ENCODE data around the gene SAMM50. TPM values are rescaled to one million over a fixed set of nuclear protein-coding genes. Genes with fewer than 3 reads are reported as not detected.

Gene SAMM50
- total RNA-seq, 3 donors from 2014 or later: 37.7 to 52.0 (median 48.0) TPM

DNA sequence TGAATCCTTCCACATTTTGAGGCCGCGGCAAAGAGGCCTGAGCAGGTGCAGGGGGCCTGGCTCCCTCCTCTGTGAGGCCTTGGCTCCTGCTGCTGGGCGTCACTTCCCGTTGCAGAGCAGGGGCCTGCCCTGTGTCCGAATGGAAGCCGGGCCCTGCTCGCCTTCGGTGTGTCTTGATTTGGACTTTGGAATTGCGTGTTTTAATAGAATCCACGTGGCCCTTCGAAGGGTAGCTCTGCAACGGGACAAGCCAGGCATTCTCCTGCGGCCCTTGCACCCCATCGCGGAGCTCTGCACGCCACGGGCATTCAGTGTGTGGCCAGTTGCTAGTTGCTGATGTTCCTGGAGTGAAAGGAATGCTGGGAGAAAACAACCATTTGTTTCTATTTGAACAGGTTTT is 25.8 kb downstream of the SAMM50 start:
- Histone ChIP-seq H3K4me3 (no peak overlapping the region), H3K4me1 (ENCODE audit: low read depth) (no peaks in the 10 kb centered on the region), H3K9me3 (no peaks in the 10 kb centered on the region), H3K36me3 (ENCODE audit: low read depth) (peaks cover 14% of the 10 kb centered on the region)
- intact Hi-C loops (cut with DNase I, micrococcal nuclease): no loop called here
- ATAC-seq: no peak
- no peak for DNase-seq
- TF ChIP-seq, protein P1, sequence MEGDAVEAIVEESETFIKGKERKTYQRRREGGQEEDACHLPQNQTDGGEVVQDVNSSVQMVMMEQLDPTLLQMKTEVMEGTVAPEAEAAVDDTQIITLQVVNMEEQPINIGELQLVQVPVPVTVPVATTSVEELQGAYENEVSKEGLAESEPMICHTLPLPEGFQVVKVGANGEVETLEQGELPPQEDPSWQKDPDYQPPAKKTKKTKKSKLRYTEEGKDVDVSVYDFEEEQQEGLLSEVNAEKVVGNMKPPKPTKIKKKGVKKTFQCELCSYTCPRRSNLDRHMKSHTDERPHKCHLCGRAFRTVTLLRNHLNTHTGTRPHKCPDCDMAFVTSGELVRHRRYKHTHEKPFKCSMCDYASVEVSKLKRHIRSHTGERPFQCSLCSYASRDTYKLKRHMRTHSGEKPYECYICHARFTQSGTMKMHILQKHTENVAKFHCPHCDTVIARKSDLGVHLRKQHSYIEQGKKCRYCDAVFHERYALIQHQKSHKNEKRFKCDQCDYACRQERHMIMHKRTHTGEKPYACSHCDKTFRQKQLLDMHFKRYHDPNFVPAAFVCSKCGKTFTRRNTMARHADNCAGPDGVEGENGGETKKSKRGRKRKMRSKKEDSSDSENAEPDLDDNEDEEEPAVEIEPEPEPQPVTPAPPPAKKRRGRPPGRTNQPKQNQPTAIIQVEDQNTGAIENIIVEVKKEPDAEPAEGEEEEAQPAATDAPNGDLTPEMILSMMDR (IDR thresholded peaks at IDR 0.05): no peak

- DNase-seq: no peak
- H3K4me1 ChIP-seq (ENCODE audit: low read depth): no peaks in the 10 kb centered on the region
- H3K4me3 ChIP-seq: no peak overlapping the region
- H3K9me3 ChIP-seq: no peaks in the 10 kb centered on the region
- TF ChIP-seq, protein P1 (IDR thresholded peaks at IDR 0.05): no peak
- peaks cover 11% of the 10 kb centered on the region for H3K36me3 ChIP-seq (ENCODE audit: low read depth)
- intact Hi-C loops (cut with DNase I, micrococcal nuclease): no loop called here
- ATAC-seq: no peak
Measured at GRCh38 chr22:43983808-43984207, 28.6 kb downstream of the SAMM50 start.

GRCh38 chr22:43985532-43985931 is 30.3 kb downstream of the SAMM50 start:
- ATAC-seq: no peak
- H3K36me3 ChIP-seq (ENCODE audit: low read depth): peaks cover 6% of the 10 kb centered on the region
- DNase-seq: no peak
- no peak overlapping the region for H3K4me3 ChIP-seq
- H3K9me3 ChIP-seq: no peaks in the 10 kb centered on the region
- TF ChIP-seq, protein P1 (IDR thresholded peaks at IDR 0.05): no peak
- intact Hi-C loops (cut with DNase I, micrococcal nuclease): no loop called here
- no peaks in the 10 kb centered on the region for H3K4me1 ChIP-seq (ENCODE audit: low read depth)

DNA sequence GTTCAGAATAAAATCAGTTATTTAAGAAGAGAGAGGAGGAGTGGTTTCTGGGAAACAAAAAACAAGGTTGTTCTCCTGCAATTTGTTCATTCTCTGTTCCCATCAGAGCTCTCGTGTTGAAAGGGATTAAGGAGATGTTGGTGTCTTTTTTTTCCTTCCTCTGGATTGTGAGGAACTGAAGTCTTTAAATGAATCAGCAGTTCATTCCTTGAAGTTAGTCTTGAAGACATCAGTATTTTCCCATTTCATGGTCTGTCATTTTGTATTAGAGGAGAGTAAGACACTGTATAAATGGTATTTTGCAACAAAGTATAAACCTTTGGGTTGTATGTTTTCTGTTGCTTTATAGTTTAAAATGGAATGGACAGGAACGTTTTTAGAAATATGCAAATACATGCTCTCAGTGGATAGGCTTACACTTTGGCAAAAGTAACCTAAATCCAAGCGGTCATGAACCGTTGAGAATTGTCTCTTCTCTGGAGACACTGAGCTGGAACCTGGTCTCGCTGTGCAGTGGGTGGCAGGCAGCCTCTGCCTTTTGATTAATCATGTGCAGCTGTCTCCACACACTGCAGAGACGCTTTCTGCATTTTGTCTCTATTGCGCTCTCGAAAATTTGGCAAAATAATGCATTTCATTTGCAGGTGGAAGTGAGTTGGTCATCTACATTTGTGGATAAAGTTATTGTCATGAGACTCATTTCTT is 33.0 kb downstream of the SAMM50 start:
- TF ChIP-seq, protein P1 (IDR thresholded peaks at IDR 0.05): no peak
- Histone ChIP-seq H3K4me3 (no peak overlapping the region), H3K36me3 (ENCODE audit: low read depth) (no peaks in the 10 kb centered on the region), H3K4me1 (ENCODE audit: low read depth) (no peaks in the 10 kb centered on the region), H3K9me3 (no peaks in the 10 kb centered on the region)
- no peak for DNase-seq
- intact Hi-C loops (cut with DNase I, micrococcal nuclease): no loop called here
- no peak for ATAC-seq

GRCh38 chr22:43988960-43989359 is 33.7 kb downstream of the SAMM50 start:
- intact Hi-C loops (cut with DNase I, micrococcal nuclease): no loop called here
- Histone ChIP-seq H3K9me3 (no peaks in the 10 kb centered on the region), H3K4me1 (ENCODE audit: low read depth) (no peaks in the 10 kb centered on the region), H3K36me3 (ENCODE audit: low read depth) (no peaks in the 10 kb centered on the region), H3K4me3 (no peak overlapping the region)
- TF ChIP-seq, protein P1 (IDR thresholded peaks at IDR 0.05): no peak
- DNase-seq (no peak), ATAC-seq (no peak)

Measured in mucosa of descending colon (tissue), 3 donors.